Stimulated activated CD4-positive, alpha-beta T cell treated with anti-CD3 and anti-CD28 coated beads, Interleukin-4, amount 100 ng/mL, for 1 hour (primary cell): ENCODE data around the gene SPRR2D.
"Not testable (repeated sequence)": the region's sequence is repeated elsewhere in the genome, so short reads cannot be mapped to it uniquely, and the experiment has no call there.

Experiments used
- DNase-seq: peaks from one replicate; pipeline ENCODE4 v3.0.0-alpha.2; 2020

SPRR2D gene

GRCh38 chr1:153040950-153041631, at the start of gene SPRR2D:
Gene SPRR2D, minus strand, starts transcription at chr1:153041120. Its CDS starts 774 bp downstream, at chr1:153040346.
- no peak for DNase-seq

DNA sequence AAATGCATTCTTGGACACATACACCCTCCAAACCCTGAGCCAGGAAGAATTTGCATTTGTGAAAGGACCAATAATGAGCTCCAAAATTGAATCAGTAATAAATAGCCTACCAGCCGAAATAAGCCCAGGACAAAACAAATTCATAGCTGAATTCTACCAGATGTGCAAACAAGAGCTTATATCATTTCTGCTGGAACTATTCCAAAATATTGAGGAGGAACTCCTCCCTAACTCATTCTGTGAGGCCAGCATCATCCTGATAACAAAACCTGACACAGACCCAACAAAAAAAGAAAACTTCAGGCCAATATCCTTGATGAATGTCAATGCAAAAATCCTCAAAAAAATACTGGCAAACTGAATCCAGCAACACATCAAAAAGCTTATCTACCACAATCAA, 46.7 kb upstream of the SPRR2D start:
- no peak for DNase-seq

GRCh38 chr1:153081736-153082135, 40.8 kb upstream of the SPRR2D start:
- no peak for DNase-seq

DNA sequence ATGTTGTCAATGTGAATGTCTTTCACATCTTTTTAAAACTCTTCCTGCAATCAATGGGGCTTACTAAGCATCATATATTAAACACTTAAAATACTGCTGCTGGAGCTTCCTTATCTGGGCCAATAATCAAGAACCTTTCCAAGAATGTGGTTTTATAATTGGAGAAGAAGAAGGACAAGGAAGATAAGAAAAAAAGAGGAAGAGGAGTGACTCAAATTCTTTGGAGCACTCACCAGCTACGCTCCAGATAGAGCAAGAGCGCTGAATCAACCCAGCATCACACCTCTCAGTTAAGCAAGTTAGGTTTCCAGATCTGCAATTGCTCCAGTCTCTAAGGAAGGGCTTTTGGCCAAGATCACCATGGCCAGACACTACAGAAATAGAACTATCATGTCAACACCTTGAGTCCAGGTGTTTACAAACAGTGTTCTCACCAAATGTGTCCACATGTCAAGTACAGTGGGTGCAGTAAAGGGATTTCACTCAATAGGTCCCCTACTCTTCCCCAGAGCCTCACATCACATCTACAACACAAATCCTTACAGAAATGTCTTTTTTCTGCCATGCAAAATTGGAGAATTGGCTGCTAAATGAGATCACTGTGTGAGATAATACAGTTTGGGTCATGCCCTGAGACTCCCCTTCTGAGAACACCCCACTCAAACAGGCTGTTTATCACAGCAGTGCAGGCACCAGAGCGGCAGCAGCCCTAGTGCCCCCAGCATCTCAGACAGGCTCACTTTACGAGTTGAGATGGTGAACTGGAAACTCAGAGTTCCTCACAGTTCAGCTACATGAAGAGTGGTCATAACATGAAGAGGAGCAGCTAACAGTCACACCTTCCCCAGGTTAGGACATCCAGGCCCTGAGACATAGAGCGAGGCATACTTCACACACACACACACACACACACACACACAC, 32.1 kb upstream of the SPRR2D start:
- no peak for DNase-seq

DNA sequence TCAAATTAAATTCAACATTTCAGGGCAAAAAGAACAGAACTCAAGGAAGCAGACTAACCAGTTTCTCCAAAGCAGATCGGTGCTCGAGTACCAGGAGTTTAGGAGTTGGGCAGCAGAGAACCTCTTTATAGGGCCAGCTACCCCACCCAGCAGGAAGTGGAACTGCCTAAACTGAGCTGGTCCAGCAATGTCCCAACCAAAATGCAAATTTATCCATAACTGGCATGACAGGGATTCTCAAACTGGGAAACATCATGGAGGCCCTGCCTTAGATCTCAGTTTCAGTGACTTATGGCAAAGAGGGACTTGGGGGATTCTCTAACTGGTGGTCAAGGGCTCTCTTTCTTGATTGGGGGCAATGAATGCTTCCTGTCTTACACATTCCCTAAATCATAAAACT, 30.6 kb upstream of the SPRR2D start, which contains the start of gene SPRR2B:
TSS of gene SPRR2B (minus strand) at position 101 of the 400 bp plus-strand sequence. CDS start 772 bp downstream, outside the sequence.
- no peak for DNase-seq

GRCh38 chr1:153070243-153070642, 29.3 kb upstream of the SPRR2D start:
- no peak for DNase-seq

- no peak for DNase-seq
These were observed 18.2 kb upstream of the SPRR2D start for GRCh38 chr1:153058826-153059784.

DNA sequence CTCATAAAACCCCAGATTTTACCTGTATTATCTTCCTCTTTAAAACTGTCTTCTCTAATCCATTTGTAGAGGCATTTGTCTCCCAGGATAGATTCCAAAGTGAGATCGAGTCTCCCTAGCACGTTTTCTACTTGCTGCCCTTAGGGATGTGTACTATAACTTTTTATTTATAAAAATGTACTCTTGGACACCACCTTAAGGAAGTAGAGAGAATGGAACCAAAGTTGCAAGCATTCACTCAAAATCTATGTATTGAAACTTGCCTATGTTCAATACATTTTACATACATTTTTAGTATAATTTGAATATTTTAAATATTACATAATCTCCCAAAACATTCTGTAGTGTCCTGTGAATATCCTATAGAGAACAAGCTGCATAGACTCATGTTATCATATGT, 17.2 kb upstream of the SPRR2D start:
- DNase-seq: no peak

DNA sequence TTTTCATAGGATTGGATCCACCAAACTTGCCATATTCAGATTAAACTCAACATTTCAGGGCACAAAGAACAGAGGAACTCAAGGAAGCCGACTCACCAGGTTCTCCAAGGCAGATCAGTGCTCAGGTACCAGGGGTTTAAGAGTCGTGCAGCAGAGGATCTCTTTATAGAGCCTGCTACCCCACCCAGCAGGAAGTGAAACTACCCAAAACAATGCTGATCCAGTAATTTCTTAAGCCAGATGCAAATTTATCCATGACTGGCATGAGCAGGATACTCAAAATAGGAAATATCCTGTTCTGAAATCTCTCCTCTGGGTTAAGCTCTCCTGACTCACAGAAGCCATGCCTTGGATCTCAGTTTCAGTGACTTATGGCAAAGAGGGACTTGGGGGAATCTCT, 16.5 kb upstream of the SPRR2D start, which contains the start of gene SPRR2A:
TSS of gene SPRR2A (minus strand) at position 138 of the 400 bp plus-strand sequence. CDS start 777 bp downstream, outside the sequence.
- no peak for DNase-seq

- DNase-seq: not testable (repeated sequence)
These were observed 15.2 kb upstream of the SPRR2D start for GRCh38 chr1:153056111-153056510.

GRCh38 chr1:153049211-153049610, 8.3 kb upstream of the SPRR2D start:
- no peak for DNase-seq

GRCh38 chr1:153035211-153035610, 5.7 kb downstream of the SPRR2D start:
- DNase-seq: no peak

- DNase-seq: no peak
These were observed 8.1 kb downstream of the SPRR2D start for GRCh38 chr1:153032677-153033308.

GRCh38 chr1:153032073-153032472, 8.8 kb downstream of the SPRR2D start:
- no peak for DNase-seq

GRCh38 chr1:153030895-153031294, 10.0 kb downstream of the SPRR2D start, which contains the start of gene SPRR1B:
Gene SPRR1B, plus strand, starts transcription at chr1:153031203. Its CDS starts 1,143 bp downstream, at chr1:153032346.
- DNase-seq: no peak

- DNase-seq: no peak
These were observed 12.2 kb downstream of the SPRR2D start for GRCh38 chr1:153028766-153029165.

GRCh38 chr1:153025797-153026196, 15.1 kb downstream of the SPRR2D start:
- no peak for DNase-seq

- no peak for DNase-seq
These were observed 16.5 kb downstream of the SPRR2D start for GRCh38 chr1:153024413-153024812.

DNA sequence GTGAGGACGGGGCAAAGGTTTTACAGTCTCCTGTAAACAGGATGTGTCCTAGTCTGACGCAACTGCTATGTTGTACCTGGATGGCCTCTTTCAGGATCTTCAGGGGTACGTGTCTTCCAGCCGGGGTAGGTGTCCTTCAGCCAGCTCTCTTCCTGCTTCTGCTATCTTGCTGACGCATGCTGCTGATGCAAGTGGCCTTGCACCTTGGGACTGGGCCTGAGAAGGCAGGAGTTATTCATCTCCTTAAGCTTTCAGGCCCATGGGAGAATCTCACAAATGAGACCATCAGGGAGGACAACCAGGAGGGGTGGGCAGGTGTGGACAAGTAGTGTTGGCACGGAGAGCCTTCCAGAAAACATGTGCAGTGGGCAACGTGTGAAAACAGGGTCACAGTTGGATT, 17.8 kb downstream of the SPRR2D start:
- DNase-seq: no peak

DNA sequence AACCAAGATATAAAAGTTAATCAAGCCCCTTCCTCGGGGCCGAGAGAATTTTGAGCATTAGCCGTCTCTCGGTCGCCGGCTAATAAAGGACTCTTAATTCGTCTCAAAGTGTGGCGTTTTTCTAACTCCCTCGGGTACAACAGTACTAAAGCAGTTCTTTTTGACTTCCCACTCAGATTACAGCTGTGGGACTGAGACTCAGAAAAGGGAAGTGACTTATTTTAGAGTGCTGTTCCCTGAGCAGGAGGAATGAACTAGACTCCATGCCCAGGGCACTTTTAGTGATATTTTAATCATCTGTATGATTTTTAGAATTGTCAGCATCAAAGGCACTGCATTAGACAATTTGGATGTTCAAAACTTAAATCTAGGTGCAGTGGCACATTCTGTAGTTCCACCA, 18.6 kb downstream of the SPRR2D start:
- DNase-seq: not testable (repeated sequence)

DNA sequence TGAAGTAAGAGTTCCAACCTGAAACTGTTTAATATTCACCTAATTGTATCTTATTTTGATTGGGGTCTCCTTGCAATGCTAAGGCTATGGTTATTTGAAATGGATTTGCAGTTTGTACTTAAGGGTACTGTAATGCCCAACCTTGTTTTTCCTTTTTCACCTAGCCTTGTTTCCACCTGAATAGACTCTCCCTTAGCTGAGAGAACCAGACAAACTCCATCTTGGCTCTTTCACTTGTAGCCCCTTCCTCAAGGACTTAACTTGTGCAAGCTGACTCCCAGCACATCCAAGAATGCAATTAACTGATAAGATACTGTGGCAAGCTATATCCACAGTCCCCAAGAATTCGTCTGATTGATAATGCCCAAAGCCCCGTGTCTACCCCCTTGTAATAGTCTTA, 19.1 kb downstream of the SPRR2D start:
- not testable (repeated sequence) for DNase-seq

DNA sequence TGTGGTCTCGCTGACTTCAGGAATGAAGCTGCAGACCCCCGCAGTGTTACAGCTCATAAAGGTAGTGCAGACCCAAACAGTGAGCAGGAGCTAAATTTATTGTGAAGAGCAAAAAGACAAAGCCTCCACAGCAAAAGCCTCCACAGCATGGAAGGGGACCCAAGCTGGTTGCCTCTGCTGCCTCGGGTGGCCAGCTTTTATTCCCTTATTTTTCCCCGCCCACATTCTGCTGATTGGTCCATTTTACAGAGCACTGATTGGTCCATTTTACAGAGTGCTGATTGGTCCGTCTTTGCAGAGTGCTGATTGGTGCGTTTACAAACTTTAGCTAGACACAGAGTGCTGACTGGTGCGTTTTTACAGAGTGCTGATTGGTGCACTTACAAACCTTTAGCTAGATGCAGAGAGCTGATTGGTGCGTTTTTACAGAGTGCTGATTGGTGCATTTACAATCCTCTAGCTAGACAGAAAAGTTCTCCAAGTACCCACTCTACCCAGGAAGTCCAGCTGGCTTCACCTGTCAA, 29.6 kb downstream of the SPRR2D start:
- not testable (repeated sequence) for DNase-seq
